Activated naive CD4-positive, alpha-beta T cell treated with anti-CD3 and anti-CD28 coated beads, Interleukin-2, amount 50 U/mL, for 16 hours (primary cell): ENCODE data around the gene FSTL4.

Source experiments
- DNase-seq: peaks from one replicate; pipeline ENCODE4 v3.0.0-alpha.2; 2020

The FSTL4 gene

DNA sequence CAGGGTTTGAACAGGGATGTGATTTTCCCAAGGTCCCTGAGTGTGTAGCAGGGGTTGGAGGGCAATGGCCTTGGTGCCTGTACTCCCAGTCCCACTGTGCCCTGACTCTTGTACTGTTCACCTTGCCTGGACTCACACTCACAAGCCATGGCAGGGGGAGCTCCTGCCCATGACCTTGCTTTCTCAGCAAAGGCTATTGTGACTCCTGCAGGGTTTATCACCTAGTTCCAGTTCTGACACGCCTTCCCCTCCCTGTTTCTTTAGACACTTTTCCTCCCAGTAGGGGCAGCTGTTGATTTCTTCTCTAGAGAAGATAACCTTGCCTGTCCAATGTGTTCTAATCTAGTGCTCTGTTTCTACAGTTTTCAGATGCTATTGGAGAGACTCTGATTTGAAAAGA is 139.5 kb downstream of the FSTL4 start:
- no peak for DNase-seq

DNA sequence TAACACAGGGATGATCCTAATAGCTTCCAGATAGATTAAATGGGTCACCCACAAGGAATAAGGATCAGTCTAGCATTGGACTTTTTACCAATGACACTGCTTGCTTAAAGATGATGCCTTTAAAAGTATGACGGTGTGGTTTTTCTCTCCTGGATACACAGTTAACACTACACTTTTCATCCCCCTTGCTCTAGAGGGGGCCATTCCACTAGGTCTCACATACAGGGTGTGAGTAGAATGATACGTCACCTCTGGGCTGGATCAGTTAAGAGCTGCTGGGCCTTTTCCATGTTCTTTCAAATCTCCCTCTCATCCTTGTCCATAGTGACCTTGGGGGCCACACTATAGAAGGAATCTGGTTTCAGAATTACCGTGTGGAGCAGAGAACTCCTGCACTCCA is 140.6 kb downstream of the FSTL4 start:
- no peak for DNase-seq

DNA sequence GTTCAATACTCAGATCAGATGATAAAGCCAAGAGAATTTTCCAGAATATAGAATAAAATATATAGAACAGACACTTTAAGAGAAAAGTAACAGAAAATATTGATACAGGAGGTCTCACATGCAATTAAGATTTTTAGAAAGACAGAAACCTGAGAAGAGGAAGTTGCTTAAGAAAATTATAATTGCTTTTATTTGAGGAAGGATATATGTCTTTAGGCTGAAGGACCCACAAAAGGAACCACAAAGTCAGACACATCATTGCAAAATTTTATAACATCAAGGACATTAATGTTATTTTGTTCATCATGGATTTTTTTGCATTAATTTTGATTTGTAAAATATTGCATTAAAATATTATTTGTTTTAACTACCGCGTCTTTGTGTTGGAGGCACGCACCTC is 141.5 kb downstream of the FSTL4 start:
- DNase-seq = no peak

GRCh38 chr5:133469846-133470245 is 142.5 kb downstream of the FSTL4 start:
- no peak for DNase-seq

- DNase-seq = no peak
Observed at GRCh38 chr5:133469252-133469651, 143.1 kb downstream of the FSTL4 start.

GRCh38 chr5:133468596-133468995 is 143.7 kb downstream of the FSTL4 start:
- DNase-seq = no peak

- DNase-seq = no peak
Observed at GRCh38 chr5:133467826-133468463, 144.4 kb downstream of the FSTL4 start.

- no peak for DNase-seq
Observed at GRCh38 chr5:133467335-133467779, 145.0 kb downstream of the FSTL4 start.

DNA sequence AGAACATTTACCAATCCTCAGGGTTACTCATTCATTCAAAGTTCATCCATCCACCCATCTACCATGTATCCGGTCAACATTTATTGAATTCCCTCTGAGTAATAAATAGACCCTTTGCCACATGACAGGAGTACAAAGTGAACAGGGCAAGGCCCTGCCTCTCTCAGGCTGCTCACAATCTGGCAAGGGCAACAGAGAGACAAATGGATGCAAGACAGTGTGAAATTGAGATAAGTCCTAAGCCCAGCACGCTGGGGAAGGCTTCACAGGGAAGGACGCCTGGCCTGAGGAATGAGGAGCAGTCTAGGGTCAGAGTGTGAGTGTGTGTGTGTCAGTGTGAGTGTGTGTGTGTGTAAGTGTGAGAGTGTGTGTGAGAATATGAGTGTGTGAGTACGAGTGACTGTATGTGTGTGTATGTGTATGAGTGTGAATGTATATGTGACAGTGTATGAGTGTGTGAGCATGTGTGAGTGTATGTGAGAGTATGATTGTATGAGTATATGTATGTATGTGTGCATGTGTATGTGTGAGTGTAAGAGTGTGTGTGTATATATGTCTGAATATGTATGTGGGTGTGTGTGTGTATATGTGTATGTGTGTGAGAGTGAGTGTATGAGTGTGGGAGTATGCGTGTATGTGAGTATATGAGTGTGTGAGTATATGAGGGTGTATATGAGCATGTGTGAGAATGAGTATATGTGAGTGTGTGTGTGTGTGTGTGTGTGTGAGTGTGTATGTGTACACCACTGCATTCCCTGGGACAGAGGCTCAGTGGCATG is 145.6 kb downstream of the FSTL4 start:
- no peak for DNase-seq

- no peak for DNase-seq
Observed at GRCh38 chr5:133464013-133464412, 148.3 kb downstream of the FSTL4 start.

GRCh38 chr5:133461796-133462516 is 150.4 kb downstream of the FSTL4 start:
- DNase-seq = no peak

DNA sequence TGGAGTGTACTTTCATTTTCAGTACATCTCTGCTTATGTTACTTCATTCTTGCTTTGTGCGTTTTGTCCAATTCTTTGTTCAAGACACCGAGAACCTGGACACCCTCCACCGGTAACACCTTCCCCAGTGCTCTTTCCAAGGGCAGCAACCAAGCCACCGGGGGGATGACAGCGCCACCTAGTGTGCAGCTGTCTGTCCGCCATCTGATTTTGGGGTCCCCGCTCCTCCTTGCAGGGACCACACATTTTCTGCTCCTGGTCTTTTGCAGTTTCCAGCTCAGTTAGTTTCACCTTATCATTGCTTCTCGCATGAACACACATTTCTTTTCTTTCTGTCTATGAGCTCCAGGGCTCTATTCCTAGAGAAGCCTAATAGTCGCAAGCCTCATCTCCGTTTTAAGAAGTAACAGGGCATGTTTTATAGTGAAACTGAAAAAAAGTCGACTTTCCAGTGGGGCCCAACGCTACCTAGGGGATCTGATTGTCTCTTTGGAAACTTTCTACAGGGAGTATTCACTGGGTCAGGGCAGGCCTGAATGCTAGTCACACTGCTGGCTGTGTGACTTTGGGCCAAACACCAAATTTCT is 152.1 kb downstream of the FSTL4 start:
- DNase-seq = peak; percentile 24

GRCh38 chr5:133459474-133460160 is 152.7 kb downstream of the FSTL4 start:
- DNase-seq = no peak

DNA sequence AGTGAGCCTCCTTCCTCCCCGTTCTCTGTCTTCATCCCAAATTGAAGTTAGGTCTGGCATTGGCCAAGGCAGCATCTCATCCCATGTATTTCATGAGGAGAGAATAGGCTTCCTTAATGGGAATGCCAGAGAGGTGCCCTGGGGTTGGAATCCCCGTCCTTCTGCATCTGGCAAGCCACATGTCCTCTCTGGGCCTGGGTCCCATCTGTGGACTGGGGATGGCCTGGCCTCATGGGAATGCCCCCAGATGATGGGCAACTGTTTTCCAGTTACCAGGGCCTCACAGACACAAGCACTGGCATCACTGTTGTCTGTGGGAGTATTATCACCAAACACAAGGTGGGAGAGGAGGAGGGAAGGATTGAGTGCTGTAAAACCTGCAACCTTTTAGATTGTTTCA is 153.9 kb downstream of the FSTL4 start:
- no peak for DNase-seq

DNA sequence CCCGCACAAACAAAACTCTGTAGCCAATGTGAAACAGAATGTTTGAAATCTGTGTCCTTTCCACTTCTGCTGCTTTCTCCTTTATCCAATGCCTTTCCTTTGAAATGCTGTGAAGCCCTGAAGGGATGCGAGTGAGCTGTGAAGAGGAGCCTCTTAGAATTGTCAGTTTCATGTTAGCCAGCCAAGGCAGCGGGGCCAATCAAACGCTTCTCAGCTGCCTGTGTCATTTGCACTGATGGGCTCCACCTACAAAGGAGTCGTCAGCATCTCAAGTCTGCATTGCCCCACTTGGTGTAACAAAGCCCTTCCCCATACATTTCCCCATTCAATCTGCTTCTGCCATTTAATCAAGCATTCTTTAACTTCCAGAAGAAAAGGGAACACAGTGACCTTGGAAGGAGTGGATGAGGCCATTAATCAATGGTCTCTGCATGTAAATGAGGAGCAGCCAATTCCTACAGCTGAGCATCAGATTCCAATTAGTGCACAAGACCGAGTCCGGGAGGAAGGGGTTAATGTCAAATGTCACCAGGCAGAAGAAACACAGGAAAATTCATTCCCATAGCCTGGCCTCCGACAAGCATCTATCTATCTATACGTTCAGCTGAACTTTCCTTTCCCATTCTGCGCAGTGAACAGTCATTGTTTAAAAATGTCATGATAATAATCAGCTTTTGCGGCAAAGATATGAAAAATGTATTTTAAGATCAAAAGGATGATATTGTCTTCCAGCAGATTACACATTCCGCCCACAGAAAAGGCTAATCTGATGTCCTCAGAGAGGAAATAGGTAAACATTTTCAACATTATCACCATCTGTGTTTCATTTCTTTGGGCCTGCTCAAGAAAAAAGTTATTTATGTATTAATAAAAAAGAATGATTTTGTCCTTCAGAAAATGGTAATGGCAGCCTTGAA is 154.6 kb downstream of the FSTL4 start:
- no peak for DNase-seq

DNA sequence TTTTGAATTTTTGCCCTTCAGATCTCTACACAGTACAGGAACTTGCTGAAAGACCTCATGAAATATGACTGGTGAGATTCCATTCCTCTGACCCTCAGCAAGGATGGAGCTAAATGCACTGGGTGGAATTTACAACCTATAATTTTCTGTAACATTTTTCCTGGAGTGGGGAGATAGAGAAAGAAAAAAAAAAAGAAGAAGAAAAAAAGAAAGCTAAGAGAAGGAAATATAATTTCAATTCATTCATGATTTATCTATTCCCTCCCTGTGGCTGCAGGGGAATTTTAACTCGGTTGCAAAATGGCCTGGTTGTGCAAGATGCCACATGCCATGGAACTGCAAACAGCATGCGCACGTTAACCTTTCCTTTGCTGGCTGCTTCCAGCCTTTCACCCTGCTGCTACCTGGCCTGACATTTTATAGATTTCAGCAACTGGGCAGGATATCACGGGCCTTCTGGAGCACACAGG is 155.4 kb downstream of the FSTL4 start:
- no peak for DNase-seq

DNA sequence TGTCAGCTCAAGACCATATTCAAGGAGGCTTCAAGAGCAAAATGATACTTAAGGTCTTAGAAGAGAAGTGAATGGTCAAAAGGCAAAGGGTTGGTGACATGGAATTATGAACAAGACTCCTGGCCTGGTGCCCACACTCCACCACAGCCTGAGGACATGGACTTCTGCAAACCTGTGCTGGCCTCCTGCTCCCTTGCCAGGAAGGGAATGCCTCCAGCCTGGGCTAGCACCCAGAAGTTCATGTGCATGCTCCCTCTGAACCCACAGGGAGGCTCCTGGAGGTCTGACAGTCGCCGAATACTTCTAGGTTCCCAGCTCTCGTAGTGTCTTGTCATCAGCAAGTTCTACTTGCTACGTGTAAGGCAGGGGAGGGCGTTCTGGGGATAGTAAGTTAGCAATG is 156.7 kb downstream of the FSTL4 start:
- DNase-seq = no peak

- no peak for DNase-seq
Observed at GRCh38 chr5:133454442-133454841, 157.9 kb downstream of the FSTL4 start.

DNA sequence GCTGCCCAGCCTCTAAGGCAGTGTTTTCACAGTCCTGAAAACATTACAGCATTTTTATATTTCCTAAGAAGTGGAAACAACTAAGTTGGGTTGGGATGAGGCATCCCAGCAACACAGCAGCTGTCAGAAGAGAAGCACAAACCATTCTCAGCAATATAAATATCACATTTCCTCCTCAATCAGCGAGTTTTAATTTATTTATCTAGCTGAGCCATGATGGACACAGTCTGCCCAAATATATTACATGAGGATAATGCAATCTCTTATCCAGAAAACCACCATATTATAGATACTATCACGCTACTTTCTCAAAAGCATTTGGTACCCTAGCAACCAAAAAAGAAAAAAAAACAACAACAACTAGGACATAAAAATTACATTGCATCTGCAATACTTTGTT is 158.5 kb downstream of the FSTL4 start:
- DNase-seq = no peak

GRCh38 chr5:133453084-133453780 is 159.1 kb downstream of the FSTL4 start:
- DNase-seq = no peak

GRCh38 chr5:133451926-133452325 is 160.4 kb downstream of the FSTL4 start:
- no peak for DNase-seq
